ENCODE data around the gene PTPRH.

GRCh38 chr19:55160128-55160985, 48.9 kb downstream of the PTPRH start:
- TF ChIP-seq EZH2 (IDR thresholded peaks at IDR 0.05): no peak
- no peak for TF ChIP-seq POLR2AphosphoS5 (IDR thresholded peaks at IDR 0.05; ENCODE audit: borderline replicate concordance, low read depth, low read length)
